Ureter (tissue), 1 donor: ENCODE measurements around the gene FGD4. TPM values are rescaled to one million over a fixed set of nuclear protein-coding genes. Genes with fewer than 3 reads are reported as not detected.
"Not testable (repeated sequence)": the region's sequence is repeated elsewhere in the genome, so short reads cannot be mapped to it uniquely, and the experiment has no call there.

Experiments
- DNase-seq: peaks from one replicate; pipeline ENCODE4 v3.0.0-alpha.2; 2020; ENCODE audit warnings: low spot score
- total RNA-seq: library from RNA; stranded (reverse); gene quantifications from one replicate; pipeline ENCODE4 v1.2.4, GENCODE V29; 2023
- donor health status: DM: yes; HTN: yes; CAD: no.

FGD4 gene
- total RNA-seq, 1 donor from 2014 or later, result 26.3 TPM

DNA sequence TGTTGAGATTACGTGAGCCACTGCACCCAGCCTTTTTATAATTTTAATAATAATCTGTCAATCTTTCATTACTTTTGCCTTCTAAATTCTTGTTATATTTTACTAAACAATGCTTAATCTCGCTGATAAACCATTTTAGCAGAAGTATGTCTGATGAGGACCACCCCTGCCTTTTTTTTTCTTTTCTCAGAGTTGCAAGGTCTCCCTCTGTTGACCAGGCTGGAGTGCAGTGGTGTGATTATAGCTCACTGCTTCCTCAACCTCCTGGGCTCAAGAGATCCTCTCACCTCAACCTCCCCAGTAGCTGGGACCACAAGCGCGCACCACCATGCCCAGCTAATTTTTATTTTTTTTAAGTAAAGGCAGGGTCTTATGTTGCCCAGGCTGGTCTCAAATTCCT, 161.2 kb downstream of the FGD4 start:
- no peak for DNase-seq

GRCh38 chr12:32561931-32562341, 162.6 kb downstream of the FGD4 start:
- no peak for DNase-seq

DNA sequence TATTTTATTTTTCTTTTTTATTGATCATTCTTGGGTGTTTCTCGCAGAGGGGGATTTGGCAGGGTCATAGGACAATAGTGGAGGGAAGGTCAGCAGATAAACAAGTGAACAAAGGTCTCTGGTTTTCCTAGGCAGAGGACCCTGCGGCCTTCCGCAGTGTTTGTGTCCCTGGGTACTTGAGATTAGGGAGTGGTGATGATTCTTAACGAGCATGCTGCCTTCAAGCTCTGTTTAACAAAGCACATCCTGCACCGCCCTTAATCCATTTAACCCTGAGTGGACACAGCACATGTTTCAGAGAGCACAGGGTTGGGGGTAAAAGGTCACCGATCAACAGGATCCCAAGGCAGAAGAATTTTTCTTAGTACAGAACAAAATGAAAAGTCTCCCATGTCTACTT, 163.1 kb downstream of the FGD4 start:
- not testable (repeated sequence) for DNase-seq

GRCh38 chr12:32566663-32567295, 167.4 kb downstream of the FGD4 start:
- DNase-seq, result no peak

GRCh38 chr12:32567296-32567674, 167.9 kb downstream of the FGD4 start:
- no peak for DNase-seq

- DNase-seq, result no peak
Measured at GRCh38 chr12:32568228-32568627, 168.9 kb downstream of the FGD4 start.

GRCh38 chr12:32569259-32569658, 169.9 kb downstream of the FGD4 start:
- DNase-seq, result no peak

- DNase-seq, result no peak
Measured at GRCh38 chr12:32574585-32574984, 175.2 kb downstream of the FGD4 start.

DNA sequence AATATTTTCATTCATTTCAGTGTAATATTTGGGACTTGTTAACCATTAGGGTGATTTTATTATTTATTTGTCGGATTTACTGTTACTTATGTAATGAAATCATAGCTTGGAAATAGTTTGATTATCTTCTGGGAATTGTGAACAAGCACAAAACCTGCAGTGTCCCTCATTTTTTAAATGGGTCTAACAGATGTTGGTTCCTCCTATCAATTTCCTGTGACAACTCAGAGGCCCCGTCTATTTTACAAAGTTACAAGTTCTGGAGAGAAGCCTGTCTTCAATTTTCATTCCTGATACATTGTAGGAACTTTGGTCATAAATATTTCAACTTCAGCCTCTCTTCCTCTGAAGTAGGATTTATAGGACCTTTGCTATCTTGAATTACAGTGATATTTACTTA, 178.0 kb downstream of the FGD4 start:
- no peak for DNase-seq

DNA sequence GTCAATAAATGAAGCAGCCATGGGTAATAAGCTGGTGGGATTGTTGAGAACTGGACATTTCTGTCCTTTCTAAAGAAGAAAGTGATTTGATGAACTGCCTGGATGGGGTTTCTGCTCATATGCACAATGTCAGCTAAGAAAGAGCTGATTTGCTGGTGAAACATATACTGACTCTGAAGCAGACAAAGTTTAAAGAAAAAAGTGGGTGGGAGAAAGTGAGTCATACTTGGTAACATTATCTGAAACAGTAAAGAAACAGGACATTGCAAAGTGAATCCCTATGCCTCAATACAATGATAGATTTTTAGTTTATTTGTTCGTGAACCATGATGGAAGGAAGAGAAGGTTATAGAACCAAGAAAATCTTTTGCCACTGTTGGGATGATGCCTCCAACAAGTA, 184.2 kb downstream of the FGD4 start:
- DNase-seq, result no peak

DNA sequence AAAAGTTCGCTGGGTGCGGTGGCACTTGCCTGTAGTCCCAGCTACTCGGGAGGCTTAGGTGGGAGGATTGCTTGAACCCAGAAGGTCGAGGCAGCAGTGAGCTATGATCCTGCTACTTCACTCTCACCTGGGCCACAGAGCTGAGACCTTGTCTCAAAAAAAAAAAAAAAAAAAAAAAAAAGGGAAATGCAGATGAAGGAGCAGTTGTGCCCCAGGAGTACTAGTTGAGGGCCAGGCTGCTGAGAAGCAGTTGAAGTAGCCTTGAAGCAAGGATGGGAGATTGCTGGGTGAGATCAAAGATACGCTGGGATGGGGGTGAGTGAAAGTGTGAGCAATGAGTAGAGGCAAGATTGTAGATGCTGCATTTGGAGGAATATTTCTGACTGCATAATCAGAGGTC, 186.3 kb downstream of the FGD4 start:
- DNase-seq, result no peak

- DNase-seq, result no peak
Measured at GRCh38 chr12:32586390-32586789, 187.0 kb downstream of the FGD4 start.

DNA sequence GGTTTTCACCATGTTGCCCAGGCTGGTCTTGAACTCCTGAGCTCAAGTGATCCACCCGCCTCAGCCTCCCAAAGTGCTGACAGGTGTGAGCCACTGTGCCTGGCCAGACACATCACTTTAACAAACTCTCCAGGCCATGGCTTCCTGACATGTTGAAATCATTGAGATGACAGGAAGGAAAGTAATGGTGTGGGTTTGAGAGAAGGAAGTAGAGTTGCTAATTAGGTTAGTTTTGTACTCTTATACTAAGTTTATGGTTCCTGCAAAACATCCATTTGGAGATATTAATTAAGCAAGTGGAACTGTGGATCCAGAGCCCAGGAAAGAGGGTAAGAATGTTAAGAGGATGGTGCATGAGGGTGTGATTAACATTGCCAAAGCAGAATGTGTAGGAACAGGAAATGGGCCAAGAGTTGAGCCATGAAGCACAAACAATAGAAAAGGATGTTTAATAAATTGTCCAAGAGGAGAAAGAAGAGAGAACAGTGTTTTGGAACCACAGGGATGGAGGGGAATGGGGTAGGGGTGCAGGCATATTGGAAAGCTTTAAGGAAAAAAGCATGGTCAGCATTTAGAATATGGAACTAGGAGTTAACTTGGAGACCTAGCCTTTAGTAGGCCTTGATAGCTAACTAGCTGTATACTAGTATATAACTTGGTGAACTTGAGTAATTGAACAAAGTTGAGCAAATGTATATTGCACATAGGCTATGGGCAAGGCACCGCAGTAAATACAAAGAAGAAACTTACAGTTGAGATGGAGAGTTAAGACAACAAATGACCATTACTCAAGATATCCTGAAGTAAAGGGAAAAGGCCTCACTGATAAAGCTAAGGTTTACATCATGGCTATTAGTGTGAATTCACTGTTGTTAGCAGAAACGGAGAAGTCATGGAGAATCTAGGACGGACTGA, 188.5 kb downstream of the FGD4 start:
- no peak for DNase-seq

- no peak for DNase-seq
Measured at GRCh38 chr12:32588604-32589003, 189.2 kb downstream of the FGD4 start.

DNA sequence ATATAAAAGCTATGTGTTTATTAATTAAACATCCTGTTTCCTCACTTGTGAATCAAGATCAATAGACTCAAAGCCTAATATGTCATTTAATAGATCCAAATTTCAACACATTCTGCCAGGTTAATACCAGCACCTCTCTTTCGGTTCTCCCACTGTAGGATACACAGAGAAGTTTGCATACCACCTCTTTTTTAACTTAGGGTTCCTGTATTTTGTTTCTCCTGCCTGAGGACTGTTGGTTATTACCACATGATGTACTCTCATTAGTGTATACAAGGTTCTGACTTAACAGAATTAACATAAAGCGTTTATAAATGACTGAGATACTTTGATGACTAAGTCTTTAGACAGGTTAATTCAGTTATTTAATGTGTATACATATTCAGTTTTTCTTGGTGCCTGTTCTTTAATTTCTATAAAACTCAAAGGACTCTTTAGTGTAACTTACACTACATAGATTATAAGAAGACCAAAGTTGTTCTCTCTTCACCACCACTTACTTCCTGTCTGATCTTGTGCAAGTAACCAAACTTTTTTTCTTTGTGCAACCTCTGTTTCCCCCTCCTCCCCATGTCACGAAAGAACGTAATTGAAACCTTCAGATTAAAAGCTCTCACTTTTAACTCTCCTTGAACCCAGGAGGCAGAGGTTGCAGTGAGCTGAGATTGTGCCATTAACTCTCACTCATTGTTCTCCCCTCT, 190.0 kb downstream of the FGD4 start:
- no peak for DNase-seq

- DNase-seq, result no peak
Measured at GRCh38 chr12:32595251-32595650, 195.9 kb downstream of the FGD4 start.

DNA sequence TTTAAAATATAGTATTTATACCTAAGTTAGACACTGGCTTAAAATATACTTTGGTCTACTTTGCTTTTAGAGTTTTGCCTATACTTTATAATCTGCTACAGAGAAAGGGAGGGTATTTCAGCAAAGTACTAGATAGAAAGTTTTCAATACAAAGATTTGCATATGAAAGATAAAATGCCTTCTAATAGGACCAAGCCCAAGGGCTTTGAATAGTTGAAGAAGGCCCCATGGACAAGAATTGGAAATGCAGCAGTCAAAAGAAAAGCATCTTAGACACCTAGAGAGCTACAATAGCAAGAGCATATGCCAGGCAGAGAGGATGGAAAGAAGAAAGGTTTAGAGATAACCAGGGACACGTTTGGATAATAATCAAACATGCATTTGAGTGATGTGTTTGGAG, 196.7 kb downstream of the FGD4 start:
- no peak for DNase-seq

DNA sequence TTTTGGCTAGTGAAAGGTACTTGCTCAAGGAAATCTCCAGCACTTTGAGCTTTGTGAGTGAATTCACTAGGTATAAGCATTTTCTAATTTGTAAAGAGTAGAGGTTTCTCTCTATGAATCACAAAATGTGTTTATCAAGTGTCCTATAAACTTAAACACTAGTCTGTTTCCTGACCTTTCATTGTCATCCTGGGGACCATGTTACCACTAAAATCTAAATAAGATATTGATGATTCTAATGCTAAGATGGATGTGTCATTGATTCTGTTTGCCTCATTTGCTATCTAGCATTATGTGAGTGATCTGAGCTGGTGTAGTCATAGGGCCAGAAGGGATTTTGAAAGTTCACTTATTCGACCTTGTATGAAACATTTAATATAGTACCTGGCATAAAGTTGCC, 199.3 kb downstream of the FGD4 start:
- DNase-seq, result no peak

GRCh38 chr12:32600681-32601080, 201.3 kb downstream of the FGD4 start:
- DNase-seq, result no peak

DNA sequence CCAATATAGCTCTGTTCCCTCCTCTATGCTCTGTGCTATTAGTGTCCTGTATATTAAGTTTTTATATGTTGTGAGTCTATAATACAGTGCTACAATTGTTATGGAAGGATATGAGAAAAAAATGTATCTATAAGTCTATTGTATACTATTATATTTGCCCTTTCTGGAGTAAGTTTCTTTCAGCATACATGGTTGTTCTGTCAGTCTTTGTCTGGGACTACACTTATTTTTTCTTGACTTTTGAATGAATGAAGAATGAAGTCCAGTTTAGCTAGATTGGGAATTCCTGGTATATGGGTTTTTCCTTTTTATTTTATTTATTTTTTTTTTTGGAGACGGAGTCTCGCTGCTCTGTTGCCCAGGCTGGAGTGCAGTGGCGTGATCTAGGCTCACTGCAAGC, 203.7 kb downstream of the FGD4 start:
- no peak for DNase-seq

GRCh38 chr12:32603858-32604257, 204.5 kb downstream of the FGD4 start:
- no peak for DNase-seq

DNA sequence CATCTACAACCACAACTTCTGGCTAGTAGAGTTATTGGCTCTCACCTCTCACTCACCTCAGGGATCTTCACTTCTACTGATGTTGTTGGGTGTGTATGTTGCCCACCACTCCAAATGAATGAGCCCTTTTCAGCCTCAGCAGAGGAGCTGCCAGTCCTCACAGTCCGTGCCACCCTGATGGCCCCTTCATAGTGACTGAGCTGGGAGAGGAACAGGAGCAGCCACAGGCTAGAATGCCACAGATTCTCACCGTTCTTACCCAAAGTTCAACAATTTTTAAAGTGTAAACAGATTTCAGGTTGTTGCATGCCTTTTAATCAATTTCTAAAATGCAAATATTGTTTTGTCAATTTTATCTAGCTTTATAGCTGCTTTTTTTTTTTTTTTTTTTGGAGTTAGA, 205.2 kb downstream of the FGD4 start:
- DNase-seq, result no peak
